Right cardiac atrium (tissue), 5 donors: ENCODE data around the gene NFE2. TPM values are rescaled to one million over a fixed set of nuclear protein-coding genes. Genes with fewer than 3 reads are reported as not detected.

Source experiments
- ATAC-seq, 2 donors: fragments of 200-7000 bp; cut with Tn5 transposase; one replicate each; pipeline versions ENCODE4 v1.8.0 to v1.9.1; 2020; ENCODE audit warnings: moderate library complexity in 2 of 2, mild to moderate bottlenecking in 1 of 2
- DNase-seq, 3 donors: peaks; one replicate each; pipeline ENCODE4 v3.0.0-alpha.2; 2020
- H3K27ac ChIP-seq: one replicate; pipeline ENCODE4 v1.5.1; 2013; ENCODE audit warnings: mild to moderate bottlenecking, low read length, control low read depth, moderate library complexity
- H3K27me3 ChIP-seq: one replicate; pipeline ENCODE4 v1.6.1; 2013; ENCODE audit not compliant: control insufficient read depth, insufficient read depth
- H3K4me1 ChIP-seq: one replicate; pipeline ENCODE4 v1.6.1; 2013; ENCODE audit warnings: low read length; ENCODE audit not compliant: control insufficient read depth, insufficient read depth
- H3K4me3 ChIP-seq: one replicate; pipeline ENCODE4 v1.5.1; 2013; ENCODE audit warnings: low read length, control low read depth
- H3K9me3 ChIP-seq: one replicate; pipeline ENCODE4 v1.6.1; 2013; ENCODE audit warnings: low read length; ENCODE audit not compliant: control insufficient read depth
- WGBS: extraction: QIAGEN DNeasy Blood & Tissue Kit; methylation state at CpG from one replicate; pipeline ENCODE4 v1.1.7; 2013; 5-methylcytosine and 5-hydroxymethylcytosine counted together
- intact Hi-C, 4 donors: fragments of 100-400 bp; cut with DNase I; formaldehyde crosslinking; loops; one replicate each; pipeline versions ENCODE4 v1.11.0 to v1.14.0; 2022 to 2023
- polyA plus RNA-seq: library from polyadenylated mRNA; stranded (reverse); fragments of 200-250 nt; gene quantifications from one replicate; pipeline ENCODE4 v1.2.3, GENCODE V29; 2013
- total RNA-seq, 4 donors: library from RNA; stranded (reverse); fragmentation: NEBNext Ultra II Directional; extraction: Animal tissue kit (Norgen Biotek cat#: 25700); gene quantifications; one replicate each; pipeline ENCODE4 v1.2.1, GENCODE V29; 2021
- donor health status: healthy with polysubstance abuse.
- donor health status: DM: no; HTN: yes; CAD: no.
- donor health status: DM: no; HTN: no; CAD: no.
- donor health status: DM: no; HTN: yes; CAD: no; lungs with severe emphysema.
- donor health status: DM: yes; HTN: yes; CAD: no.

The NFE2 gene
- total and polyA plus RNA-seq, 5 donors = 0.28 to 0.97 (median 0.32) TPM

DNA sequence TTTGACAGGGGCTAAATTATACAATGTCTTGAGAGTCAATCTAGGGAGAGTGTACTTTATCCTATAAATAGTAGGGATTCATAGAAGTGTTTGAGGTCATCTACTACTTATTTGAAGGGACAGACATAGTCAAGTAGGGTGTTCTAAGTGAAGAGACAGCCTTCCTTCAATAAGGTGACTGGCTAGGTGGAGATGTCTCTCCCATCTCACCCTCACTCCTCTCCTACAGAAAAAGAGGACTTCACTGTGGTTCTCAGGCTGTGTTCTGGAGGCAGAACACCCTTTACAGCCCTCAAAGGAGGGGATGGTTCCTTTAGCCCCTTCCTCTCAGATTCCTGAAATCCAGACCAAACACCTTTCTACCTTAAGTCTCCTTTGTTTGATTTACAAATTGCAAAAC is 2.8 kb upstream of the NFE2 start:
- no peak for ATAC-seq
- H3K9me3 ChIP-seq = no peaks in the 10 kb centered on the region
- H3K27me3 ChIP-seq = no peaks in the 10 kb centered on the region
- H3K27ac ChIP-seq = no peak overlapping the region
- H3K4me1 ChIP-seq = no peaks in the 10 kb centered on the region
- no peak for DNase-seq
- intact Hi-C loops = no loop called here
- no peak overlapping the region for H3K4me3 ChIP-seq

DNA sequence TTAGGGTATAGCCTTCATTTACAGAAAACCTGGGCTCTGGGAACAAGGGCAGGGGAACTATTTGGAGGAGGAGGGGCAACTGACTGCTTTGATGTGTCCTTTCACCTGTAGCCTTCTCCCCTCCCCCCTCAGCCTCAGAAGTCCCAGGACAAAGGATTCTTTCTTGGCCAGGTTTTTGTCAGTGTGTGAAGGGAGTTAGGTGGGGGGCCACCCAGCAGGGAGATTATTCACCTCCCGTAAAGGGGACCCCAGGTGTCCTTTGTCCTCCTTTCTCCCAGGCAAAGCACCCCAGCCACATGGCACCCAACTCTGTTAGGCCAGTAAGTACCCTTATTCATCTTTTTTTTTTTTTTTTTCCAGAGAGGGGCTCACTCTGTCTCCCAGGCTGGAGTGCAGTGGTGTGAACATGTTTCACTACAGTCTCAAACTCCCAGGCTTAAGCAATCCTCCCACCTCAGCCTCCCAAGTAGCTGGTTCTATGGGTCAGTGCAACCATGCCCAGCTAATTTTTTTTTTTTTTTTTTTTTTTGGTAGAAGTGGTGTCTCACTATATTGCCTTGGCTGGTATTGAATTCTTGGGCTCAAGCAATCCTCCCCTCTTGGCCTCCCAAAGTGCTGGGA is 723 bp upstream of the NFE2 start:
- DNase-seq (no peak), ATAC-seq (no peak)
- no peaks in the 10 kb centered on the region for H3K9me3 ChIP-seq
- no peaks in the 10 kb centered on the region for H3K4me1 ChIP-seq
- 85% methylated on average over 1 of the region's 1 CpG for WGBS
- H3K4me3 ChIP-seq = no peak overlapping the region
- intact Hi-C loops = no loop called here
- H3K27me3 ChIP-seq = no peaks in the 10 kb centered on the region
- H3K27ac ChIP-seq = no peak overlapping the region

DNA sequence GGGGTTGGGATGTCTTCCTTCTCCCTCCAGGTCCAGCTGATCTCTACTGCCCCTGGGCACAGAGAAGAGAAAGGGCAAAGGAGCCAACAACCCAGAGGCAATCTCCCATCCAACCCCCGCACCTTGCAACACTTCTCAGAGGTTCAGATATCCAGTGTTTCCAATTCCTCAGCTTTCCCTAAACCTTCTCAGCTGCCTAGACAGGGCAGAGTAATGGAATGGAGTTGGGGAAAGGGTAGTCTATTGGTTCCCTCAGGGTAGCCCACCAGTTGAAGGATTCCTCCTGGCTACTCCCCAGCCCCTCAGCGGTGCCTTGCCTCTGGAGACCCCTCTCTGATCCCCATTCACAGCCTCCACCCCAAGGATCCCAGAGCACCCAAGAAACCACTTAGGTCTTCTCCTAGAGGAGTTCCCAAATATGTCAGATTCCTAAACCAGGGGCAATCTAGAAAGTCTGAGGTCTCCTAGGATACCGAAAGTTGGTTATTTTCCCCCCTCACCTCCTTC is 537 bp downstream of the NFE2 start:
- WGBS = 45% methylated on average over 3 of the region's 3 CpGs
- H3K27me3 ChIP-seq = no peaks in the 10 kb centered on the region
- ATAC-seq (no peak), DNase-seq (no peak)
- H3K27ac ChIP-seq = no peak overlapping the region
- H3K4me3 ChIP-seq = no peak overlapping the region
- intact Hi-C loops = no loop called here
- no peaks in the 10 kb centered on the region for H3K9me3 ChIP-seq
- H3K4me1 ChIP-seq = no peaks in the 10 kb centered on the region

DNA sequence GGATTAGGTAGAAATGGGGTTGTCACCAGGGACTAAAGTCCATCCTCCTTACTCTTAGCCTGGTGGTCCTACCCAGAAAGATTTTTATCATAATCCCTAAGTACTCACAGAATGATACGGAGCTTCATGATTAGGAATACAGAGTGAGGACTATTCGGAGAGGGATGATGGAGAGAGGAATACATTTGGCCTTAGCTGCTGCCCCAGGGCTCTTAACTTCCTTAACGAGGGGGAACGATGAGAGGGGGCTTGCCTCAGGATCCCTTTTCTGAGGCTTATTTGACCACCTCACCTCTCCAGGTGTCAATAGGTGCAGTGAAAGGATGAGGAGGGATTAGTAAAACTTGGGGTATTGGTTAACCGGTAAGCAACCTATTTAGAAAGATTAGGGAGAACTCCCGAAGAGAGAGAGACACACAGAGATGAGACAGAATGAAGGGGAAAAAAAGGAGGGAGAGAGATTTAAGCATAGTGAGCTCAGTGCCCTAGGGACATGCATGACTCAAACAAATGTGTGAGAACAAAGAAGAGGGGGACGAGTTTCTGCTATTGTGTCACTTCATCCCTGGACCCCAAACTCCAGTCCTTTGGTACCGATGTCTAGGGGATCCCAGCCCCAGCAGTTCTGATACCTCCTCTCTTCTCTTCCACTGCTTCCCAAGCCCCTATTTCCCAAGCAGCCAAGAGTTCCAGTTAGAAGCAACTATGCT is 1.1 kb downstream of the NFE2 start:
- intact Hi-C loops = loop anchor here in 1 of 4 donors (10.0 kb wide), 1 partner anchor 65 kb away; the partner anchor contains the start of gene GPR84
- no peak for ATAC-seq

GRCh38 chr12:54298904-54299303 is 1.9 kb downstream of the NFE2 start:
- Histone ChIP-seq H3K27me3 (no peaks in the 10 kb centered on the region), H3K27ac (no peak overlapping the region), H3K4me1 (no peaks in the 10 kb centered on the region), H3K9me3 (no peaks in the 10 kb centered on the region), H3K4me3 (no peak overlapping the region)
- DNase-seq = no peak
- WGBS = 85% methylated on average over 5 of the region's 5 CpGs
- no peak for ATAC-seq
- intact Hi-C loops = loop anchor here in 1 of 4 donors (10.0 kb wide), 1 partner anchor 66 kb away; the partner anchor contains the start of gene GPR84

More for the DNA sequence above, 1.1 kb downstream of the NFE2 start:
- WGBS = 58% methylated on average over 8 of the region's 8 CpGs
- Histone ChIP-seq H3K27me3 (no peaks in the 10 kb centered on the region), H3K4me1 (no peaks in the 10 kb centered on the region), H3K27ac (no peak overlapping the region), H3K4me3 (no peak overlapping the region), H3K9me3 (no peaks in the 10 kb centered on the region)
- no peak for DNase-seq

DNA sequence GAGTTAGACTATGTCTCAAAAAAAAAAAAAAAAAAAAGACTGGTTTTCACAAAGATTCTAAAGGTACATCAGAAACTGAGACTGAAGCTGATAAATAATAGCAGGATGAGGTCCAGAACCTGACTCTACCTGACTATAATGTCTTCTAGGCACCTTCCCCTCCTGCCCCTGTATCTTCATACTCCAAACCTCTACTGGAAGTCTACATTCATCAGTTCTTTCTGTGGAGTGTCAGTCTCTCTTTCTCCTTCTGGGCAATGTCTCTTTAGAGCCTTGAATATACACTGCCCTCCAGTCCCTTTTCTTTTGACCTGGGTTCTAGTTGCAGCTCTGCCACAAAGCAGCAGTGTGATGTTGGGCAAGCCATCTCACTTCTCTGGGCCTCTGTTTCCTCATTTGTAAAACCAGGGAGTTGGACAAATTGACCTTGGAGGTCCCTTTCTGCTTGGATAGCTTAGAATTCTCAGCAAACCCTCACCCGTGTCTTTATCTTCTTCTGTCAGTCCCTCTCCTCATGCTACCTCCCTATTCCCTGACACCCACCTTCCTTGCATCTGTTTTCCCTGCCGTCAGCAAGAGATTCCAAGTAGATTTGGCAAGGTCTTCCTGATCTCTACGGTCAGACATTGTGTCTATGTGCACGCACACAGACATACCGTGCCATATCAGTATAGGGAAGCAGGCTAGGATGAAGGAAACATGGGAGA is 4.3 kb downstream of the NFE2 start:
- no peaks in the 10 kb centered on the region for H3K4me1 ChIP-seq
- no peaks in the 10 kb centered on the region for H3K27me3 ChIP-seq
- ATAC-seq (no peak), DNase-seq (no peak)
- intact Hi-C loops = loop anchor here in 1 of 4 donors (10.0 kb wide), 1 partner anchor 68 kb away; the partner anchor contains the start of gene GPR84
- H3K27ac ChIP-seq = no peak overlapping the region
- WGBS = 53% methylated on average over 5 of the region's 5 CpGs
- no peaks in the 10 kb centered on the region for H3K9me3 ChIP-seq
- no peak overlapping the region for H3K4me3 ChIP-seq

DNA sequence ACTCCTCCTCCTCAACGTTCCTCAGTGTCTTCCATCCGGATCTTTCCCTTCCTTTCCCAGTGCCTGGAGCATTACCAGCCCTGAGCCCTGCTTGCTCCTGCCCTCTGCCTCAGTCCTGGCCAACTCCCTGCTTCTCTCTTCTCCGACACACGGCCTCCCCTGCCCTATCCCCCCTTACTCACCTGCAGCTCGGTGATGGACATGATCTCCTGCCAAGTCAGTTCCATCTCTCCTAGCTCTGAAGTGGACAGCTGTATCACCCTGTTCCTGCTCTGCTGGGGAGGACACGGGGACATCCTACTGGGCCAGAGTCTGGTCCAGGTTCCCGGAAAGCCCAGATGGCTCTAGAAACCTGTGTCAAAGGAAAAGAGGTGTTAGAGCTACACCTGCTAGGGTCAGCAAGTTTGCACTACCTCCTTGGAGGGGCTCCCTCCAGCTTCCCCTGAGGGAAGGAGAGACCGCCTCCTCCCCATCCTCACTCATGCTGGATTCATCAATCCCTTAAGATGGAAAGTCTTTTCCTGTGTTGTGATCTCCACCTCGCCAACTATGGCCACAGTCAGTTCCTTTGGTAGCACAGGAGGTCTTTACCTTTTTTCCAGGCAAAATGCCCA is 5.8 kb downstream of the NFE2 start:
- Histone ChIP-seq H3K4me1 (no peaks in the 10 kb centered on the region), H3K27ac (no peak overlapping the region), H3K9me3 (no peaks in the 10 kb centered on the region), H3K27me3 (no peaks in the 10 kb centered on the region), H3K4me3 (no peak overlapping the region)
- intact Hi-C loops = loop anchor here in 1 of 4 donors (10.0 kb wide), 1 partner anchor 70 kb away; the partner anchor contains the start of gene GPR84
- ATAC-seq = peak in 1 of 2 donors; percentile 4
- 68% methylated on average over 9 of the region's 9 CpGs for WGBS
- no peak for DNase-seq

GRCh38 chr12:54294152-54294952 is 6.5 kb downstream of the NFE2 start:
- peak; percentile 44 to 66 for ATAC-seq

GRCh38 chr12:54292931-54293241 is 7.9 kb downstream of the NFE2 start:
- WGBS = 98% methylated on average over 7 of the region's 7 CpGs
- Histone ChIP-seq H3K27ac (no peak overlapping the region), H3K9me3 (no peaks in the 10 kb centered on the region), H3K4me1 (no peaks in the 10 kb centered on the region), H3K27me3 (no peaks in the 10 kb centered on the region), H3K4me3 (no peak overlapping the region)
- intact Hi-C loops = loop anchor here in 1 of 4 donors (10.0 kb wide), 1 partner anchor 72 kb away; the partner anchor contains the start of gene GPR84
- ATAC-seq (no peak), DNase-seq (no peak)

More at GRCh38 chr12:54294152-54294952, 6.5 kb downstream of the NFE2 start:
- intact Hi-C loops = loop anchor here in 1 of 4 donors (10.0 kb wide), 1 partner anchor 70 kb away; the partner anchor contains the start of gene GPR84
- H3K27me3 ChIP-seq = no peaks in the 10 kb centered on the region
- H3K4me3 ChIP-seq = no peak overlapping the region
- whole genome bisulfite sequencing = 63% methylated on average over 9 of the region's 9 CpGs
- H3K27ac ChIP-seq = no peak overlapping the region
- H3K9me3 ChIP-seq = no peaks in the 10 kb centered on the region
- H3K4me1 ChIP-seq = no peaks in the 10 kb centered on the region
- peak; percentile 40 to 79 (median 71) for DNase-seq
